ENCODE results near the gene KLHL26.

DNA sequence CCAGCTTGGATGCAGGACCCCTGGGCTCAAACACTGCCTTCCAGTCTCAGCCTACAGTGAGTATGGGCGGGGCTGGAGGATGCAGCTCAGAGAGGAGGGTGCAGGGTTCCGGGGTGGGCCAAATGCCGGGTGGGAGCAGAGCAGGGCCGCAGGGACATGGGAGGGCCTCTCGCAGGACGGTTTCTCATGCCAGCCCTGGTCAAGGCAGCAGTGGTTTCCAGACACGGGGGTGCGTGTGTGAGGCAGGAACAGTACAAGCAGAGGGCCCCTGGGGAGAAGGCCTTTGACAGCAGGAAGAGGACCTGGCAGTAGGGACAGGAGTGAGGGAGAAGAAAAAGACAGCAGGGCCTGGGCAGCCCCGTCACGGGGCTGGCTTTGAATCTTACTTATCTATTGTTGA, 80.8 kb downstream of the KLHL26 start:
- no peak for TF ChIP-seq CBX3 (IDR thresholded peaks at IDR 0.05; ENCODE audit: low read depth)
- no peak for TF ChIP-seq SP1 (IDR thresholded peaks at IDR 0.05; ENCODE audit: low read depth)
- no peak for TF ChIP-seq EZH2 (IDR thresholded peaks at IDR 0.05)
- TF ChIP-seq RAD21 (IDR thresholded peaks at IDR 0.05; ENCODE audit: low read depth), result no peak
- no peak for TF ChIP-seq POLR2A (IDR thresholded peaks at IDR 0.05; ENCODE audit: borderline replicate concordance, extremely low read depth, insufficient read depth, insufficient read length)
- TF ChIP-seq YY1 (IDR thresholded peaks at IDR 0.05; ENCODE audit: extremely low read depth, insufficient replicate concordance, low read depth, low read length), result no peak
- TF ChIP-seq REST (IDR thresholded peaks at IDR 0.05; ENCODE audit: low read depth), result no peak
- TF ChIP-seq EZH2phosphoT487 (IDR thresholded peaks at IDR 0.05; ENCODE audit: borderline replicate concordance), result no peak

Data from HCT116 (cell line).